HepG2 (cell line): ENCODE data around the gene BIVM. TPM values are rescaled to one million over a fixed set of nuclear protein-coding genes. Genes with fewer than 3 reads are reported as not detected.

Experiments
- ASH2L ChIP-seq: fragments of 300-600, 200-600 bp; sonication (generic); IDR thresholded peaks from 2 replicates; pipeline ENCODE4 v1.7.0; 2017; ENCODE audit warnings: low read depth, mild to moderate bottlenecking, moderate library complexity, mixed read lengths, low read length; ENCODE audit not compliant: insufficient read length
- GFI1 ChIP-seq: sonication (generic); formaldehyde crosslinking; IDR thresholded peaks from 2 replicates; pipeline ENCODE4 v1.5.0; 2020; ENCODE audit warnings: missing genetic modification reagents, mild to moderate bottlenecking, borderline replicate concordance
- HOXA5 ChIP-seq: sonication (generic); formaldehyde crosslinking; IDR thresholded peaks from 2 replicates; pipeline ENCODE4 v1.4.0; 2020; ENCODE audit warnings: missing genetic modification reagents
- IRF2 ChIP-seq: IDR thresholded peaks from 2 replicates; pipeline ENCODE4 v1.6.1; 2018; ENCODE audit warnings: missing genetic modification reagents, missing compliant biosample characterization
- NR2F6 ChIP-seq, 2 experiments: IDR thresholded peaks; 2 replicates each; pipeline ENCODE4 v1.6.1; 2016; ENCODE audit warnings: antibody characterized with exemption in 1 of 2, mild to moderate bottlenecking in 1 of 2
- POLR2G ChIP-seq: fragments of 200-400 bp; formaldehyde crosslinking; IDR thresholded peaks from 2 replicates; pipeline ENCODE4 v1.6.1; 2018; ENCODE audit warnings: mild to moderate bottlenecking, low read depth, low read length, moderate library complexity
- TEAD3 ChIP-seq: optimal IDR thresholded peaks from 2 replicates; pipeline ENCODE3; 2016; ENCODE audit warnings: borderline replicate concordance
- U2AF2 ChIP-seq: fragments of 200-400 bp; formaldehyde crosslinking; IDR thresholded peaks from 2 replicates; pipeline ENCODE4 v1.6.1; 2017; ENCODE audit warnings: low read depth, mild to moderate bottlenecking, low read length
- ZFP36L2 ChIP-seq: sonication (generic); formaldehyde crosslinking; IDR thresholded peaks from 2 replicates; pipeline ENCODE4 v1.4.0; 2020; ENCODE audit warnings: missing genetic modification reagents
- ZNF124 ChIP-seq: sonication (generic); formaldehyde crosslinking; IDR thresholded peaks from 2 replicates; pipeline ENCODE4 v1.4.0; 2020; ENCODE audit warnings: missing genetic modification reagents
- ZNF556 ChIP-seq: sonication (generic); formaldehyde crosslinking; IDR thresholded peaks from 2 replicates; pipeline ENCODE4 v1.4.0; 2020; ENCODE audit warnings: mild to moderate bottlenecking, missing genetic modification reagents, borderline replicate concordance
- ZNF780A ChIP-seq: sonication (generic); formaldehyde crosslinking; IDR thresholded peaks from 2 replicates; pipeline ENCODE4 v1.8.0; 2022; ENCODE audit warnings: mild to moderate bottlenecking, missing genetic modification reagents, moderate library complexity
- polyA plus RNA-seq, 8 experiments: library from polyadenylated mRNA; depleted of rRNA in 3 of 8; stranded (reverse) in 7 of 8; unstranded in 1 of 8; fragments of >200 nt; fragmentation: Illumina TruSeq in 4 of 8; extraction: Trizol in 4 of 8; gene quantifications; 2 replicates each; pipeline versions ENCODE4 v1.2.1 to v1.2.3, GENCODE V29; 2011 to 2016; ENCODE audit warnings: low read depth in 4 of 8, missing spikeins in 1 of 8, mixed read lengths in 1 of 8; ENCODE audit not compliant: insufficient read depth in 1 of 8
- total RNA-seq, 5 experiments: library from RNA; depleted of rRNA; stranded (reverse); fragments of >200 nt; fragmentation: Illumina TruSeq; extraction: Trizol; gene quantifications; 2 replicates each; pipeline ENCODE4 v1.2.3, GENCODE V29; 2016; ENCODE audit warnings: low read depth in 1 of 5
- TF ChIP-seq, protein P1 (sequence below): sonication (generic); formaldehyde crosslinking; IDR thresholded peaks from 2 replicates; pipeline ENCODE4 v1.4.0; 2020; ENCODE audit warnings: missing genetic modification reagents; ENCODE audit errors: not compliant biosample characterization
- TF ChIP-seq, protein P2 (sequence below): sonication (generic); formaldehyde crosslinking; IDR thresholded peaks from 2 replicates; pipeline ENCODE4 v1.5.0; 2020; ENCODE audit warnings: missing genetic modification reagents
- TF ChIP-seq, protein P3 (sequence below): sonication (generic); formaldehyde crosslinking; IDR thresholded peaks from 2 replicates; pipeline ENCODE4 v1.4.0; 2020; ENCODE audit warnings: missing genetic modification reagents
- TF ChIP-seq, protein P4 (sequence below): sonication (generic); formaldehyde crosslinking; IDR thresholded peaks from 2 replicates; pipeline ENCODE4 v1.4.0; 2020; ENCODE audit warnings: missing genetic modification reagents
- TF ChIP-seq, protein P5 (sequence below): sonication (generic); formaldehyde crosslinking; IDR thresholded peaks from 2 replicates; pipeline ENCODE4 v1.4.0; 2020; ENCODE audit warnings: missing genetic modification reagents

BIVM gene
- total and polyA plus RNA-seq, 2 of the 13 experiments (the other 11 are each of a cell fraction or from before 2014, with no cell fraction given) = 10.4 to 15.8 TPM

DNA sequence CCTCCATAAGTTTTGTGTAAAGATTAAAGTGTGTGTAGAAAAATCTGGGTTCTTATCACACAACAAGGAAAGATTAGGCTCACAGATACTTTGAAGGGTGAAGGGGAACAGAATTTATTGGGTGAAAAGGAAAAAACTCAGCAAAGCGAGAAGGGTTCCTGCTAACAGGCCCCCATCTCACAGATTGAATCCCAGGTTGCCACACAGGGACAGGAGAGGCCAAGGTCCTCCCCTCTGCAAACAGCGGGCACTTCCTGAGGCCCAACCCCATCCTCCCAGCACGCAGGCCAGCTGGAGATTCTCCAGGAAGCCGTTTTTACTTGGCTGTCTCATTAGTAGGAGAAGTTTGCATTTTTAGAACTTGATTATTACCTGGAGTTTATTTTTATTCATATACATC, 31.7 kb downstream of the BIVM start (continued):
- TF ChIP-seq, protein P1, sequence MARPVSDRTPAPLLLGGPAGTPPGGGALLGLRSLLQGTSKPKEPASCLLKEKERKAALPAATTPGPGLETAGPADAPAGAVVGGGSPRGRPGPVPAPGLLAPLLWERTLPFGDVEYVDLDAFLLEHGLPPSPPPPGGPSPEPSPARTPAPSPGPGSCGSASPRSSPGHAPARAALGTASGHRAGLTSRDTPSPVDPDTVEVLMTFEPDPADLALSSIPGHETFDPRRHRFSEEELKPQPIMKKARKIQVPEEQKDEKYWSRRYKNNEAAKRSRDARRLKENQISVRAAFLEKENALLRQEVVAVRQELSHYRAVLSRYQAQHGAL (CRISPR knock-in tag) = no peak
- TF ChIP-seq, protein P2, sequence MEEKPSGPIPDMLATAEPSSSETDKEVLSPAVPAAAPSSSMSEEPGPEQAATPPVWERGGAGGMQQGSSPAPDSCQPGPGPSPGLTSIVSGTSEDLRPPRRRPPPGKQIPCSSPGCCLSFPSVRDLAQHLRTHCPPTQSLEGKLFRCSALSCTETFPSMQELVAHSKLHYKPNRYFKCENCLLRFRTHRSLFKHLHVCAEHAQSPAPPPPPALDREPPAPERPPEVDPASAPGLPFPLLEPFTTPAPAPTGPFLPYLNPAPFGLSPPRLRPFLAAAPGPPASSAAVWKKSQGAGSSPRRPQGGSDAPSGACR (CRISPR knock-in tag) = no peak
- TF ChIP-seq, protein P3, sequence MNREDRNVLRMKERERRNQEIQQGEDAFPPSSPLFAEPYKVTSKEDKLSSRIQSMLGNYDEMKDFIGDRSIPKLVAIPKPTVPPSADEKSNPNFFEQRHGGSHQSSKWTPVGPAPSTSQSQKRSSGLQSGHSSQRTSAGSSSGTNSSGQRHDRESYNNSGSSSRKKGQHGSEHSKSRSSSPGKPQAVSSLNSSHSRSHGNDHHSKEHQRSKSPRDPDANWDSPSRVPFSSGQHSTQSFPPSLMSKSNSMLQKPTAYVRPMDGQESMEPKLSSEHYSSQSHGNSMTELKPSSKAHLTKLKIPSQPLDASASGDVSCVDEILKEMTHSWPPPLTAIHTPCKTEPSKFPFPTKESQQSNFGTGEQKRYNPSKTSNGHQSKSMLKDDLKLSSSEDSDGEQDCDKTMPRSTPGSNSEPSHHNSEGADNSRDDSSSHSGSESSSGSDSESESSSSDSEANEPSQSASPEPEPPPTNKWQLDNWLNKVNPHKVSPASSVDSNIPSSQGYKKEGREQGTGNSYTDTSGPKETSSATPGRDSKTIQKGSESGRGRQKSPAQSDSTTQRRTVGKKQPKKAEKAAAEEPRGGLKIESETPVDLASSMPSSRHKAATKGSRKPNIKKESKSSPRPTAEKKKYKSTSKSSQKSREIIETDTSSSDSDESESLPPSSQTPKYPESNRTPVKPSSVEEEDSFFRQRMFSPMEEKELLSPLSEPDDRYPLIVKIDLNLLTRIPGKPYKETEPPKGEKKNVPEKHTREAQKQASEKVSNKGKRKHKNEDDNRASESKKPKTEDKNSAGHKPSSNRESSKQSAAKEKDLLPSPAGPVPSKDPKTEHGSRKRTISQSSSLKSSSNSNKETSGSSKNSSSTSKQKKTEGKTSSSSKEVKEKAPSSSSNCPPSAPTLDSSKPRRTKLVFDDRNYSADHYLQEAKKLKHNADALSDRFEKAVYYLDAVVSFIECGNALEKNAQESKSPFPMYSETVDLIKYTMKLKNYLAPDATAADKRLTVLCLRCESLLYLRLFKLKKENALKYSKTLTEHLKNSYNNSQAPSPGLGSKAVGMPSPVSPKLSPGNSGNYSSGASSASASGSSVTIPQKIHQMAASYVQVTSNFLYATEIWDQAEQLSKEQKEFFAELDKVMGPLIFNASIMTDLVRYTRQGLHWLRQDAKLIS (CRISPR knock-in tag) = no peak
- TF ChIP-seq U2AF2 = no peak
- TF ChIP-seq, protein P4, sequence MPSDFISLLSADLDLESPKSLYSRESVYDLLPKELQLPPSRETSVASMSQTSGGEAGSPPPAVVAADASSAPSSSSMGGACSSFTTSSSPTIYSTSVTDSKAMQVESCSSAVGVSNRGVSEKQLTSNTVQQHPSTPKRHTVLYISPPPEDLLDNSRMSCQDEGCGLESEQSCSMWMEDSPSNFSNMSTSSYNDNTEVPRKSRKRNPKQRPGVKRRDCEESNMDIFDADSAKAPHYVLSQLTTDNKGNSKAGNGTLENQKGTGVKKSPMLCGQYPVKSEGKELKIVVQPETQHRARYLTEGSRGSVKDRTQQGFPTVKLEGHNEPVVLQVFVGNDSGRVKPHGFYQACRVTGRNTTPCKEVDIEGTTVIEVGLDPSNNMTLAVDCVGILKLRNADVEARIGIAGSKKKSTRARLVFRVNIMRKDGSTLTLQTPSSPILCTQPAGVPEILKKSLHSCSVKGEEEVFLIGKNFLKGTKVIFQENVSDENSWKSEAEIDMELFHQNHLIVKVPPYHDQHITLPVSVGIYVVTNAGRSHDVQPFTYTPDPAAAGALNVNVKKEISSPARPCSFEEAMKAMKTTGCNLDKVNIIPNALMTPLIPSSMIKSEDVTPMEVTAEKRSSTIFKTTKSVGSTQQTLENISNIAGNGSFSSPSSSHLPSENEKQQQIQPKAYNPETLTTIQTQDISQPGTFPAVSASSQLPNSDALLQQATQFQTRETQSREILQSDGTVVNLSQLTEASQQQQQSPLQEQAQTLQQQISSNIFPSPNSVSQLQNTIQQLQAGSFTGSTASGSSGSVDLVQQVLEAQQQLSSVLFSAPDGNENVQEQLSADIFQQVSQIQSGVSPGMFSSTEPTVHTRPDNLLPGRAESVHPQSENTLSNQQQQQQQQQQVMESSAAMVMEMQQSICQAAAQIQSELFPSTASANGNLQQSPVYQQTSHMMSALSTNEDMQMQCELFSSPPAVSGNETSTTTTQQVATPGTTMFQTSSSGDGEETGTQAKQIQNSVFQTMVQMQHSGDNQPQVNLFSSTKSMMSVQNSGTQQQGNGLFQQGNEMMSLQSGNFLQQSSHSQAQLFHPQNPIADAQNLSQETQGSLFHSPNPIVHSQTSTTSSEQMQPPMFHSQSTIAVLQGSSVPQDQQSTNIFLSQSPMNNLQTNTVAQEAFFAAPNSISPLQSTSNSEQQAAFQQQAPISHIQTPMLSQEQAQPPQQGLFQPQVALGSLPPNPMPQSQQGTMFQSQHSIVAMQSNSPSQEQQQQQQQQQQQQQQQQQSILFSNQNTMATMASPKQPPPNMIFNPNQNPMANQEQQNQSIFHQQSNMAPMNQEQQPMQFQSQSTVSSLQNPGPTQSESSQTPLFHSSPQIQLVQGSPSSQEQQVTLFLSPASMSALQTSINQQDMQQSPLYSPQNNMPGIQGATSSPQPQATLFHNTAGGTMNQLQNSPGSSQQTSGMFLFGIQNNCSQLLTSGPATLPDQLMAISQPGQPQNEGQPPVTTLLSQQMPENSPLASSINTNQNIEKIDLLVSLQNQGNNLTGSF (CRISPR knock-in tag) = no peak
- TF ChIP-seq ASH2L = peak; percentile 66
- TF ChIP-seq NR2F6 (IDR thresholded peaks at IDR 0.05) = peak; percentile 40; the same call in 1 of the 2 replicates
- peak; percentile 73; the same call in 1 of the 2 replicates for TF ChIP-seq NR2F6 (CRISPR knock-in tag; IDR thresholded peaks at IDR 0.05)
- TF ChIP-seq POLR2G = peak; percentile 69
- TF ChIP-seq IRF2 (CRISPR knock-in tag) = peak; percentile 52; the same call in 1 of the 2 replicates
- 0 out of 2 replicates have a peak, but pooled peaks have one; percentile 70 for TF ChIP-seq ZNF124 (CRISPR knock-in tag)
- no peak for TF ChIP-seq ZNF780A (CRISPR knock-in tag)
- TF ChIP-seq, protein P5, sequence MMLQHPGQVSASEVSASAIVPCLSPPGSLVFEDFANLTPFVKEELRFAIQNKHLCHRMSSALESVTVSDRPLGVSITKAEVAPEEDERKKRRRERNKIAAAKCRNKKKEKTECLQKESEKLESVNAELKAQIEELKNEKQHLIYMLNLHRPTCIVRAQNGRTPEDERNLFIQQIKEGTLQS (CRISPR knock-in tag) = no peak
- TF ChIP-seq HOXA5 (CRISPR knock-in tag) = no peak
- no peak for TF ChIP-seq GFI1
- no peak for TF ChIP-seq ZFP36L2 (CRISPR knock-in tag)
- TF ChIP-seq ZNF556 (CRISPR knock-in tag) = no peak
- peak; percentile 67 for TF ChIP-seq TEAD3 (CRISPR knock-in tag)
